Esophagus muscularis mucosa (tissue), 4 donors: ENCODE data around the gene ARTN. TPM values are rescaled to one million over a fixed set of nuclear protein-coding genes. Genes with fewer than 3 reads are reported as not detected.

Source experiments
- DNase-seq: peaks from one replicate; pipeline ENCODE4 v3.0.0-alpha.2; 2017; ENCODE audit errors: extremely low spot score
- H3K27ac ChIP-seq, 4 donors: fragments of 200-600 bp; sonication (generic); replicated peaks in 1 of 4; 1 replicate in 3 of 4; 2 replicates in 1 of 4; pipeline ENCODE4 v1.5.1; 2016 to 2019; ENCODE audit warnings: mild to moderate bottlenecking in 1 of 4
- H3K27me3 ChIP-seq, 4 donors: fragments of 200-600 bp; sonication (generic); one replicate each; pipeline versions ENCODE4 v1.5.1 to v1.6.0; 2016 to 2019
- H3K36me3 ChIP-seq, 4 donors: fragments of 200-600 bp; sonication (generic); one replicate each; pipeline ENCODE4 v1.5.1; 2016 to 2019
- H3K4me1 ChIP-seq, 4 donors: fragments of 200-600 bp; sonication (generic); one replicate each; pipeline ENCODE4 v1.5.1; 2016 to 2019
- H3K4me3 ChIP-seq, 4 donors: fragments of 200-600 bp; sonication (generic); 1 replicate in 2 of 4; 2 replicates in 2 of 4; pipeline ENCODE4 v1.5.1; 2016 to 2019; ENCODE audit warnings: mild to moderate bottlenecking in 4 of 4, moderate library complexity in 1 of 4
- H3K9me3 ChIP-seq, 4 donors: fragments of 200-600 bp; sonication (generic); 1 replicate in 3 of 4; 2 replicates in 1 of 4; pipeline ENCODE4 v1.5.1; 2016 to 2019
- CTCF ChIP-seq, 3 experiments: fragments of 200-600 bp in 2 of 3; fragments of 450-650 bp in 1 of 3; sonication (generic) in 2 of 3; IDR thresholded peaks; one replicate each; pipeline ENCODE4 v1.5.1; 2017 to 2019; ENCODE audit warnings: antibody characterized with exemption in 3 of 3, mild to moderate bottlenecking in 2 of 3, moderate library complexity in 1 of 3
- EP300 ChIP-seq: sonication (generic); formaldehyde crosslinking; IDR thresholded peaks from one replicate; pipeline ENCODE4 v1.6.1; 2017; ENCODE audit warnings: antibody characterized with exemption
- POLR2A ChIP-seq: fragments of 450-650 bp; IDR thresholded peaks from one replicate; pipeline ENCODE4 v1.6.1; 2017; ENCODE audit warnings: antibody characterized with exemption, moderate library complexity, mild to moderate bottlenecking, low read depth
- POLR2AphosphoS5 ChIP-seq, 2 donors: sonication (generic); formaldehyde crosslinking; IDR thresholded peaks; one replicate each; pipeline ENCODE4 v1.6.1; 2017; ENCODE audit warnings: antibody characterized with exemption in 2 of 2
- WGBS: methylation state at CpG from one replicate; pipeline ENCODE4 v1.1.5; 2018; 5-methylcytosine and 5-hydroxymethylcytosine counted together
- intact Hi-C: fragments of 100-400 bp; cut with DNase I; formaldehyde crosslinking; loops from one replicate; pipeline ENCODE4 v1.15.1; 2023
- total RNA-seq, 4 donors: library from RNA; depleted of rRNA; stranded (reverse); fragments of >200 nt; gene quantifications; one replicate each; pipeline versions ENCODE4 v1.1.0 to v1.2.1, GENCODE V29; 2016

The ARTN gene
- total RNA-seq, 4 donors from 2014 or later = 0.39 to 1.1 (median 0.42) TPM; not detected in 1

GRCh38 chr1:43934986-43935324, 1.4 kb downstream of the ARTN start:
- Histone ChIP-seq H3K4me1 (peaks cover 20 to 44% (median 42%) of the 10 kb centered on the region in 4 donors), H3K27me3 (peaks cover 0 to 18% (median 0%) of the 10 kb centered on the region in 4 donors), H3K9me3 (no peaks in the 10 kb centered on the region), H3K36me3 (peaks cover 0 to 11% (median 6%) of the 10 kb centered on the region in 4 donors), H3K27ac (peak overlapping the region in 2 of 4 donors; percentile 43 to 49), H3K4me3 (no peak overlapping the region)
- intact Hi-C loops = loop anchor here (1.0 to 10.0 kb wide), 2 partner anchors 171 to 400 kb away; partner anchors contain the start of gene PTPRF
- 47% methylated on average over 5 of the region's 5 CpGs for WGBS
- no peak for DNase-seq
- TF ChIP-seq CTCF (IDR thresholded peaks at IDR 0.05) (no peak), EP300 (no peak), POLR2AphosphoS5 (IDR thresholded peaks at IDR 0.05) (no peak), POLR2A (no peak)

DNA sequence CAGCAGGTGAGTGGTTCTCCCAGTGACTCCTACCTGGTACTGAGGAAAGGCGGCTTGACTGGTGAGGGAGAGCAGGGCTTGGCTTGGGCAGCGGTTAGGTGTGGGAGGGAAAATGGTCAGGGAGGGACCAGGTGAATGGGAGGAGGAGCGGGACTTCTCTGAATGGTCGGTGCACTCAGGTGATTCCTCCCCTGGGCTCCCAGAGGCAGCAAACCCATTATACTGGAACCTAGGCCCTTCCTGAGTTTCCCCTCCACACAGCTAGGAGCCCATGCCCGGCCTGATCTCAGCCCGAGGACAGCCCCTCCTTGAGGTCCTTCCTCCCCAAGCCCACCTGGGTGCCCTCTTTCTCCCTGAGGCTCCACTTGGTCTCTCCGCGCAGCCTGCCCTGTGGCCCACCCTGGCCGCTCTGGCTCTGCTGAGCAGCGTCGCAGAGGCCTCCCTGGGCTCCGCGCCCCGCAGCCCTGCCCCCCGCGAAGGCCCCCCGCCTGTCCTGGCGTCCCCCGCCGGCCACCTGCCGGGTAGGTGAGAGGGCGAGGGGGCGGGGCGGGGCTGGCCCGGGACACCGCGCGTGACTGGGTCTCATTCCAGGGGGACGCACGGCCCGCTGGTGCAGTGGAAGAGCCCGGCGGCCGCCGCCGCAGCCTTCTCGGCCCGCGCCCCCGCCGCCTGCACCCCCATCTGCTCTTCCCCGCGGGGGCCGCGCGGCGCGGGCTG, 2.3 kb downstream of the ARTN start:
- Histone ChIP-seq H3K27me3 (peaks cover 0 to 18% (median 0%) of the 10 kb centered on the region in 4 donors), H3K27ac (peak overlapping the region in 3 of 4 donors; percentile 35 to 48 (median 48)), H3K4me1 (peaks cover 20 to 44% (median 42%) of the 10 kb centered on the region in 4 donors), H3K36me3 (peaks cover 0 to 2% (median 0%) of the 10 kb centered on the region in 4 donors), H3K4me3 (peak overlapping the region; percentile 58 to 68 (median 59)), H3K9me3 (no peaks in the 10 kb centered on the region)
- no peak for DNase-seq
- no peak for TF ChIP-seq POLR2A
- TF ChIP-seq POLR2AphosphoS5 (IDR thresholded peaks at IDR 0.05) = no peak
- TF ChIP-seq EP300 = no peak
- no peak for TF ChIP-seq CTCF (IDR thresholded peaks at IDR 0.05)
- intact Hi-C loops = loop anchor here (1.0 to 10.0 kb wide), 2 partner anchors 172 to 401 kb away; partner anchors contain the start of gene PTPRF
- WGBS = 27% methylated on average over 6 of the region's 48 CpGs

- no peak for TF ChIP-seq EP300
- no peak for TF ChIP-seq CTCF (IDR thresholded peaks at IDR 0.05)
- TF ChIP-seq POLR2AphosphoS5 (IDR thresholded peaks at IDR 0.05) = no peak
- no peak for TF ChIP-seq POLR2A
- WGBS = 1% methylated on average over 30 of the region's 56 CpGs
- intact Hi-C loops = loop anchor here (10.0 kb wide), 1 partner anchor 402 kb away; the partner anchor contains the start of gene PTPRF
These were observed 3.0 kb downstream of the ARTN start for GRCh38 chr1:43936431-43937151.

GRCh38 chr1:43937179-43937865, 3.7 kb downstream of the ARTN start:
- no peak for DNase-seq
- no peak overlapping the region for H3K4me3 ChIP-seq

More at GRCh38 chr1:43936431-43937151, 3.0 kb downstream of the ARTN start:
- no peak for DNase-seq
- peaks cover 0 to 18% (median 0%) of the 10 kb centered on the region in 4 donors for H3K27me3 ChIP-seq
- no peaks in the 10 kb centered on the region for H3K9me3 ChIP-seq
- H3K4me3 ChIP-seq = peak overlapping the region; percentile 58 to 68 (median 59)
- H3K4me1 ChIP-seq = peaks cover 20 to 44% (median 42%) of the 10 kb centered on the region in 4 donors
- peak overlapping the region; percentile 47 to 67 (median 54) for H3K27ac ChIP-seq
- H3K36me3 ChIP-seq = no peaks in the 10 kb centered on the region

More at GRCh38 chr1:43937179-43937865, 3.7 kb downstream of the ARTN start:
- H3K27me3 ChIP-seq = peaks cover 0 to 18% (median 0%) of the 10 kb centered on the region in 4 donors
- no peak overlapping the region for H3K27ac ChIP-seq
- H3K4me1 ChIP-seq = peaks cover 20 to 44% (median 42%) of the 10 kb centered on the region in 4 donors
- intact Hi-C loops = loop anchor here (10.0 kb wide), 1 partner anchor 403 kb away; the partner anchor contains the start of gene PTPRF
- no peaks in the 10 kb centered on the region for H3K9me3 ChIP-seq
- 91% methylated on average over 8 of the region's 8 CpGs for WGBS
- H3K36me3 ChIP-seq = no peaks in the 10 kb centered on the region
- TF ChIP-seq EP300 (no peak), POLR2AphosphoS5 (IDR thresholded peaks at IDR 0.05) (no peak), CTCF (IDR thresholded peaks at IDR 0.05) (no peak), POLR2A (no peak)
